HepG2 (cell line): ENCODE data around the gene CPPED1. TPM values are rescaled to one million over a fixed set of nuclear protein-coding genes. Genes with fewer than 3 reads are reported as not detected.

ENCODE experiments used
- ATAC-seq: fragments of 200-7000 bp; cut with Tn5 transposase; 3 replicates; pipeline ENCODE4 v1.9.1; 2020; ENCODE audit warnings: mild to moderate bottlenecking, moderate library complexity
- BruUV-seq: library from RNA; stranded (reverse); fragments of 400-500 nt; replicated peaks from 2 replicates; lab custom pipeline; 2021; lab: Mats Ljungman, UMichigan
- CTCF ChIA-PET: fragments of 300-600 bp; formaldehyde crosslinking; extraction: SDS; loops from one replicate; lab custom pipeline; 2021; ENCODE audit warnings: low total read pairs, inconsistent platforms, low intra/inter-chr PET ratio; lab: Yijun Ruan, JAX
- POLR2A ChIA-PET: fragments of 350-600 bp; sonication (Branson Sonifier 250); formaldehyde crosslinking; loops from one replicate; lab custom pipeline; 2020; ENCODE audit warnings: antibody characterized with exemption, inconsistent platforms; lab: Yijun Ruan, JAX
- DNase-seq: peaks from one replicate; pipeline ENCODE4 v3.0.0-alpha.2; 2015; ENCODE audit warnings: low spot score
- FAIRE-seq: peaks from 3 replicates; lab custom pipeline; 2011; peaks lifted over from hg19 to GRCh38; lab: Jason Lieb, UNC
- H2AFZ ChIP-seq: one replicate; pipeline ENCODE4 v1.6.1; 2011; ENCODE audit warnings: low read length, inconsistent platforms
- H3K27ac ChIP-seq: fragments of 300-600 bp; 3 replicates; pipeline ENCODE4 v1.8.0; 2011; ENCODE audit warnings: mixed run types, mild to moderate bottlenecking, mixed read lengths, low read length, inconsistent platforms; ENCODE audit not compliant: insufficient read depth; ENCODE audit errors: extremely low read length
- H3K27me3 ChIP-seq, 2 experiments: fragments of 200-600 bp in 1 of 2; 2 replicates in 1 of 2; 3 replicates in 1 of 2; pipeline versions ENCODE4 v1.6.0 to v1.8.0; 2011; ENCODE audit warnings: low read length in 2 of 2, mild to moderate bottlenecking in 2 of 2, moderate library complexity in 2 of 2, inconsistent platforms in 1 of 2; ENCODE audit not compliant: insufficient read depth in 2 of 2, control insufficient read depth in 1 of 2
- H3K36me3 ChIP-seq, 2 experiments: fragments of 200-600 bp in 1 of 2; replicated peaks in 1 of 2; 2 replicates in 1 of 2; 3 replicates in 1 of 2; pipeline versions ENCODE4 v1.5.1 to v1.8.0; 2011; ENCODE audit warnings: low read length in 2 of 2, inconsistent platforms in 1 of 2; ENCODE audit not compliant: insufficient read depth in 2 of 2, control insufficient read depth in 1 of 2
- H3K4me1 ChIP-seq: 2 replicates; pipeline ENCODE4 v1.5.1; 2012; ENCODE audit warnings: low read length, inconsistent platforms; ENCODE audit not compliant: insufficient read depth
- H3K4me2 ChIP-seq: 2 replicates; pipeline ENCODE4 v1.6.0; 2011; ENCODE audit warnings: low read depth, low read length, inconsistent platforms
- H3K4me3 ChIP-seq, 3 experiments: fragments of 200-600 bp in 1 of 3; sonication (generic), shearing (Covaris generic) in 1 of 3; replicated peaks in 1 of 3; 2 replicates each; pipeline ENCODE4 v1.5.1; 2011 to 2016; ENCODE audit warnings: low read length in 3 of 3, inconsistent platforms in 2 of 3, low read depth in 2 of 3, mild to moderate bottlenecking in 2 of 3, control low read depth in 1 of 3, mixed read lengths in 1 of 3; ENCODE audit not compliant: insufficient read depth in 1 of 3
- H3K79me2 ChIP-seq: one replicate; pipeline ENCODE4 v1.6.1; 2011; ENCODE audit warnings: low read length, inconsistent platforms; ENCODE audit not compliant: insufficient read depth
- H3K9ac ChIP-seq: 2 replicates; pipeline ENCODE4 v1.6.0; 2011; ENCODE audit warnings: mild to moderate bottlenecking, low read depth, low read length, inconsistent platforms; ENCODE audit not compliant: insufficient read depth
- H3K9me3 ChIP-seq: 2 replicates; pipeline ENCODE4 v1.5.1; 2012; ENCODE audit warnings: mild to moderate bottlenecking, low read length
- H4K20me1 ChIP-seq: 2 replicates; pipeline ENCODE4 v1.6.0; 2011; ENCODE audit warnings: inconsistent platforms, mild to moderate bottlenecking, low read length, moderate library complexity; ENCODE audit not compliant: insufficient read depth
- GMEB1 ChIP-seq: sonication (generic); formaldehyde crosslinking; IDR thresholded peaks from 2 replicates; pipeline ENCODE4 v1.5.1; 2020; ENCODE audit warnings: missing genetic modification reagents, mild to moderate bottlenecking, borderline replicate concordance
- HOXA3 ChIP-seq: sonication (generic); formaldehyde crosslinking; IDR thresholded peaks from 2 replicates; pipeline ENCODE4 v1.5.0; 2020; ENCODE audit warnings: missing genetic modification reagents
- PCBP2 ChIP-seq: fragments of 200-400 bp; formaldehyde crosslinking; optimal IDR thresholded peaks from 2 replicates; pipeline ENCODE3; 2018; ENCODE audit warnings: low read length, low read depth; ENCODE audit not compliant: poor library complexity, severe bottlenecking
- WGBS: methylation state at CpG from one replicate; pipeline ENCODE4 v1.1.6; 2017; ENCODE audit warnings: low lambda C conversion rate; 5-methylcytosine and 5-hydroxymethylcytosine counted together
- in situ Hi-C: cut with HindIII; loops from 2 replicates; pipeline ENCODE4 v1.10.0; 2017; ENCODE audit warnings: low pct_unique_long_range_greater_than_20kb; ENCODE audit not compliant: extremely low pct_ligation_motif_present
- intact Hi-C: fragments of 100-400 bp; cut with micrococcal nuclease; formaldehyde crosslinking; loops from one replicate; pipeline ENCODE4 v1.10.0; 2022; ENCODE audit not compliant: unreplicated experiment
- polyA plus RNA-seq, 8 experiments: library from polyadenylated mRNA; depleted of rRNA in 3 of 8; stranded (reverse) in 7 of 8; unstranded in 1 of 8; fragments of >200 nt; fragmentation: Illumina TruSeq in 4 of 8; extraction: Trizol in 4 of 8; gene quantifications; 2 replicates each; pipeline versions ENCODE4 v1.2.1 to v1.2.3, GENCODE V29; 2011 to 2016; ENCODE audit warnings: low read depth in 4 of 8, missing spikeins in 1 of 8, mixed read lengths in 1 of 8; ENCODE audit not compliant: insufficient read depth in 1 of 8
- total RNA-seq, 5 experiments: library from RNA; depleted of rRNA; stranded (reverse); fragments of >200 nt; fragmentation: Illumina TruSeq; extraction: Trizol; gene quantifications; 2 replicates each; pipeline ENCODE4 v1.2.3, GENCODE V29; 2016; ENCODE audit warnings: low read depth in 1 of 5
- TF ChIP-seq, protein P1 (sequence below): sonication (generic); formaldehyde crosslinking; conservative IDR thresholded peaks from 2 replicates; pipeline ENCODE4 v1.4.0; 2020; ENCODE audit warnings: missing genetic modification reagents

CPPED1 gene
- total and polyA plus RNA-seq, 2 of the 13 experiments (the other 11 are each of a cell fraction or from before 2014, with no cell fraction given), result 66.6 to 71.3 TPM

DNA sequence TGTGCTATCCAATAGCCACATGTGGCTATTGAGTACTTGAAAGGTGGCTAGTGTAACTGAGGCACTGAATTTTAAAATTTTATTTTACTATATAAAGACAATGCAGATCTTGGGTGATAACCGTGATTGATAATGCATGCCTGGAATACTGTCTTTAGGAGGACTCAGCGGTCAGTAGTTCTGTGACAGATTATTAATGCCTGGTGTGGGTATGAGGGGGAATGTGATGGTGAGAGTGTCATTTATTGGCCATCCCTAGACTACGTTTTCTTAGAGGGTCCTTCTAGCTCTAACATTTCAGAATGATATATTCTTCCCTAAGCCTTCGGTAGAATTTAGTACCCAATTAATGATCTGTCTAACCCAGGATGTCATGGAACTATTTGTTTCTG is 157.6 kb downstream of the CPPED1 start:
- Histone ChIP-seq H2AFZ (no peak overlapping the region), H3K9ac (no peak overlapping the region), H3K27me3 (no peaks in the 10 kb centered on the region), H3K4me3 (no peak overlapping the region), H3K4me2 (no peak overlapping the region), H3K36me3 (no peaks in the 10 kb centered on the region), H3K4me1 (peaks cover 50% of the 10 kb centered on the region), H3K27ac (no peak overlapping the region), H4K20me1 (no peaks in the 10 kb centered on the region), H3K9me3 (no peaks in the 10 kb centered on the region), H3K79me2 (no peaks in the 10 kb centered on the region)
- DNase-seq (no peak), FAIRE-seq (no peak), ATAC-seq (no peak)
- no peak for TF ChIP-seq HOXA3
- TF ChIP-seq, protein P1, sequence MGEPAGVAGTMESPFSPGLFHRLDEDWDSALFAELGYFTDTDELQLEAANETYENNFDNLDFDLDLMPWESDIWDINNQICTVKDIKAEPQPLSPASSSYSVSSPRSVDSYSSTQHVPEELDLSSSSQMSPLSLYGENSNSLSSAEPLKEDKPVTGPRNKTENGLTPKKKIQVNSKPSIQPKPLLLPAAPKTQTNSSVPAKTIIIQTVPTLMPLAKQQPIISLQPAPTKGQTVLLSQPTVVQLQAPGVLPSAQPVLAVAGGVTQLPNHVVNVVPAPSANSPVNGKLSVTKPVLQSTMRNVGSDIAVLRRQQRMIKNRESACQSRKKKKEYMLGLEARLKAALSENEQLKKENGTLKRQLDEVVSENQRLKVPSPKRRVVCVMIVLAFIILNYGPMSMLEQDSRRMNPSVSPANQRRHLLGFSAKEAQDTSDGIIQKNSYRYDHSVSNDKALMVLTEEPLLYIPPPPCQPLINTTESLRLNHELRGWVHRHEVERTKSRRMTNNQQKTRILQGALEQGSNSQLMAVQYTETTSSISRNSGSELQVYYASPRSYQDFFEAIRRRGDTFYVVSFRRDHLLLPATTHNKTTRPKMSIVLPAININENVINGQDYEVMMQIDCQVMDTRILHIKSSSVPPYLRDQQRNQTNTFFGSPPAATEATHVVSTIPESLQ (CRISPR knock-in tag), result no peak
- no peak for TF ChIP-seq PCBP2
- no peak for TF ChIP-seq GMEB1 (CRISPR knock-in tag)
- ChIA-PET CTCF (no interaction called here), POLR2A (interaction anchor here (1.0 to 4.2 kb wide), 3 partner anchors 31 to 108 kb away, joined by 3 to 162 read pairs (median 11); no protein-coding TSS in a partner anchor)
- in situ Hi-C loops, result no loop called here
- intact Hi-C loops, result loop anchor here (5.0 kb wide), 1 partner anchor 74 kb away; no protein-coding TSS in a partner anchor
- BruUV-seq, result no TSS peak
- whole genome bisulfite sequencing, result 94% methylated on average over 4 of the region's 4 CpGs
